Muscle layer of colon (tissue), 2 donors: ENCODE data around the gene UQCRQ.
"Not testable (repeated sequence)": the region's sequence is repeated elsewhere in the genome, so short reads cannot be mapped to it uniquely, and the experiment has no call there.

Experiments used
- H3K27ac ChIP-seq: one replicate; pipeline ENCODE4 v1.7.0; 2013; ENCODE audit warnings: low read depth, mild to moderate bottlenecking, low read length, moderate library complexity
- H3K27me3 ChIP-seq, 2 donors: one replicate each; pipeline ENCODE4 v1.7.0; 2013; ENCODE audit warnings: low read length in 2 of 2, mild to moderate bottlenecking in 2 of 2; ENCODE audit not compliant: insufficient read depth in 2 of 2, control insufficient read depth in 1 of 2
- H3K36me3 ChIP-seq: one replicate; pipeline ENCODE4 v1.7.0; 2013; ENCODE audit warnings: mild to moderate bottlenecking, low read length; ENCODE audit not compliant: insufficient read depth
- H3K4me1 ChIP-seq: one replicate; pipeline ENCODE4 v1.7.0; 2013; ENCODE audit warnings: mild to moderate bottlenecking, low read length; ENCODE audit not compliant: insufficient read depth
- H3K4me3 ChIP-seq, 2 donors: one replicate each; pipeline ENCODE4 v1.7.0; 2013; ENCODE audit warnings: low read length in 2 of 2, low read depth in 1 of 2, mild to moderate bottlenecking in 1 of 2, moderate library complexity in 1 of 2
- H3K9ac ChIP-seq: one replicate; pipeline ENCODE4 v1.7.0; 2013; ENCODE audit warnings: low read length
- H3K9me3 ChIP-seq: one replicate; pipeline ENCODE4 v1.7.0; 2013; ENCODE audit warnings: mild to moderate bottlenecking, low read length
- donor health status: abdominal sarcoma.
- donor health status: Adenocarcinoma of cecum.

Gene UQCRQ

GRCh38 chr5:132854301-132854700 is 12.1 kb upstream of the UQCRQ start:
- Histone ChIP-seq H3K9ac (no peak overlapping the region), H3K4me3 (no peak overlapping the region), H3K27me3 (no peaks in the 10 kb centered on the region), H3K27ac (no peak overlapping the region), H3K9me3 (no peaks in the 10 kb centered on the region), H3K36me3 (no peaks in the 10 kb centered on the region), H3K4me1 (no peaks in the 10 kb centered on the region)

GRCh38 chr5:132854992-132855391 is 11.4 kb upstream of the UQCRQ start:
- not testable (repeated sequence) for H3K27ac ChIP-seq, H3K9me3 ChIP-seq, H3K4me3 ChIP-seq, H3K9ac ChIP-seq, H3K4me1 ChIP-seq, H3K27me3 ChIP-seq, H3K36me3 ChIP-seq

- Histone ChIP-seq H3K9ac (no peak overlapping the region), H3K27ac (no peak overlapping the region), H3K4me3 (no peak overlapping the region), H3K27me3 (no peaks in the 10 kb centered on the region), H3K4me1 (no peaks in the 10 kb centered on the region), H3K9me3 (no peaks in the 10 kb centered on the region), H3K36me3 (no peaks in the 10 kb centered on the region)
These were observed 10.4 kb upstream of the UQCRQ start for GRCh38 chr5:132856011-132856410.

GRCh38 chr5:132859889-132860437 is 6.5 kb upstream of the UQCRQ start:
- H3K9me3 ChIP-seq = no peaks in the 10 kb centered on the region
- no peaks in the 10 kb centered on the region for H3K27me3 ChIP-seq
- H3K9ac ChIP-seq = no peak overlapping the region
- H3K4me3 ChIP-seq = no peak overlapping the region
- H3K27ac ChIP-seq = no peak overlapping the region
- no peaks in the 10 kb centered on the region for H3K4me1 ChIP-seq
- H3K36me3 ChIP-seq = no peaks in the 10 kb centered on the region

GRCh38 chr5:132860742-132861141 is 5.7 kb upstream of the UQCRQ start:
- H3K9ac ChIP-seq = no peak overlapping the region
- no peak overlapping the region for H3K27ac ChIP-seq
- H3K4me3 ChIP-seq = no peak overlapping the region
- no peaks in the 10 kb centered on the region for H3K9me3 ChIP-seq
- no peaks in the 10 kb centered on the region for H3K27me3 ChIP-seq
- peaks cover 4% of the 10 kb centered on the region for H3K4me1 ChIP-seq
- no peaks in the 10 kb centered on the region for H3K36me3 ChIP-seq

GRCh38 chr5:132865668-132866341 is 637 bp upstream of the UQCRQ start:
- peak overlapping the region; percentile 77 for H3K9ac ChIP-seq
- peaks cover 27% of the 10 kb centered on the region for H3K36me3 ChIP-seq
- H3K9me3 ChIP-seq = no peaks in the 10 kb centered on the region
- H3K4me1 ChIP-seq = peaks cover 19% of the 10 kb centered on the region
- no peaks in the 10 kb centered on the region for H3K27me3 ChIP-seq
- H3K4me3 ChIP-seq = peak overlapping the region; percentile 43 to 93
- peak overlapping the region; percentile 88 for H3K27ac ChIP-seq

GRCh38 chr5:132867046-132867451 is 607 bp downstream of the UQCRQ start:
- H3K9me3 ChIP-seq = no peaks in the 10 kb centered on the region
- H3K36me3 ChIP-seq = peaks cover 30% of the 10 kb centered on the region
- H3K4me3 ChIP-seq = peak overlapping the region; percentile 93 to 95
- peaks cover 19% of the 10 kb centered on the region for H3K4me1 ChIP-seq
- no peaks in the 10 kb centered on the region for H3K27me3 ChIP-seq
- peak overlapping the region; percentile 79 for H3K9ac ChIP-seq
- peak overlapping the region; percentile 88 for H3K27ac ChIP-seq

GRCh38 chr5:132868754-132869153 is 2.3 kb downstream of the UQCRQ start:
- Histone ChIP-seq H3K4me1 (peaks cover 19% of the 10 kb centered on the region), H3K27ac (no peak overlapping the region), H3K9ac (no peak overlapping the region), H3K9me3 (no peaks in the 10 kb centered on the region), H3K36me3 (peaks cover 33% of the 10 kb centered on the region), H3K4me3 (no peak overlapping the region), H3K27me3 (no peaks in the 10 kb centered on the region)

- Histone ChIP-seq H3K27me3 (no peaks in the 10 kb centered on the region), H3K9me3 (no peaks in the 10 kb centered on the region), H3K36me3 (peaks cover 35% of the 10 kb centered on the region), H3K9ac (no peak overlapping the region), H3K4me3 (no peak overlapping the region), H3K27ac (no peak overlapping the region), H3K4me1 (peaks cover 14% of the 10 kb centered on the region)
These were observed 4.4 kb downstream of the UQCRQ start for GRCh38 chr5:132870801-132871200.

- H3K27me3 ChIP-seq = no peaks in the 10 kb centered on the region
- no peak overlapping the region for H3K27ac ChIP-seq
- H3K4me3 ChIP-seq = no peak overlapping the region
- H3K4me1 ChIP-seq = peaks cover 13% of the 10 kb centered on the region
- H3K36me3 ChIP-seq = peaks cover 35% of the 10 kb centered on the region
- H3K9me3 ChIP-seq = no peaks in the 10 kb centered on the region
- no peak overlapping the region for H3K9ac ChIP-seq
These were observed 5.2 kb downstream of the UQCRQ start for GRCh38 chr5:132871459-132872284.

GRCh38 chr5:132872788-132873118 is 6.3 kb downstream of the UQCRQ start:
- no peaks in the 10 kb centered on the region for H3K9me3 ChIP-seq
- H3K27ac ChIP-seq = no peak overlapping the region
- no peaks in the 10 kb centered on the region for H3K27me3 ChIP-seq
- no peak overlapping the region for H3K9ac ChIP-seq
- peaks cover 36% of the 10 kb centered on the region for H3K36me3 ChIP-seq
- H3K4me1 ChIP-seq = peaks cover 8% of the 10 kb centered on the region
- no peak overlapping the region for H3K4me3 ChIP-seq
